ENCODE measurements around the gene FNDC10. TPM values are rescaled to one million over a fixed set of nuclear protein-coding genes. Genes with fewer than 3 reads are reported as not detected.
A peak's percentile ranks its signal among the peaks of the same experiment; 100 is the strongest.

FNDC10 gene
- total RNA-seq, 1 experiment from 2014 or later = 8.4 TPM

DNA sequence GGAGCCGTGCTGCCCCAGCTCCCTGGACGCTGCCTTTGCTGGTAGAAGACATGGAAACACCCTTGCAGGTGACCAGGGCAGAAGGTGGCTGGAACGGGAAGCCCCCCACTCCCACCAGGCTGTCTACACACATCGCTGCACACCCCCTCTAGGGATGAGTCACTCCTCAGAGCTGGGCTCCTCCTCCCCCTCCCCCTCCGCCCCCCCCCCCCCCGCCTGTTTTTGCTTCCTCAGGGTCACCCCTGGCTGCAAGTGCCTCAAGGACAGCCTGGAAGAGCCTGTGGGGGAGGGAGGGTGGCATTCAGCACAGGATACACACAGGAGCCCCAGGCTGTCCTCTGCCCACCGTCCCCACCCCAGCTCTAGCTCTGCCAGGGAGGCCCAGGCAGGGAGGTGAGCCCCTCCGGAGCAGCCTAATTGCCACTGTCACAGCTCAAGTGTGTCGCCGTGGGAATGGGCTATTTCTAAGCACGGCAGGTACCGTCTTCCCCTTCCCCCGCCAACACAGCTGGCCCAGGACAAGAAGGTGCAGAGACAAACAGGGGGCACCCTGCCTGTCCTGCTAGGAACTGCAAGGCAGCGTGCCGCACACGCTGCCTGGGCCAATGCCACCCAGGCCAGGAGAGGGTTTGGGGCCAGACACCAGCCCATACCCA lies 2.5 kb downstream of the FNDC10 start:
- TF ChIP-seq CEBPB (IDR thresholded peaks at IDR 0.05; ENCODE audit: low read depth) (no peak), SIN3A (IDR thresholded peaks at IDR 0.05; ENCODE audit: low read depth) (no peak), ZNF274 (IDR thresholded peaks at IDR 0.05; ENCODE audit: low read depth, low read length) (no peak), ATF3 (IDR thresholded peaks at IDR 0.05) (no peak), FOSL1 (IDR thresholded peaks at IDR 0.05; ENCODE audit: low read depth) (no peak), EGR1 (IDR thresholded peaks at IDR 0.05; ENCODE audit: low read depth) (no peak), POLR2AphosphoS5 (IDR thresholded peaks at IDR 0.05; ENCODE audit: low read depth, low read length) (0 out of 2 replicates have a peak, but pooled peaks have one; percentile 12), CTCF (IDR thresholded peaks at IDR 0.05 in 2 of 3, conservative IDR thresholded peaks at IDR 0.05 in 1 of 3; ENCODE audit: borderline replicate concordance in 1 of 3, insufficient read depth in 1 of 3, low read depth in 2 of 3, low read length in 2 of 3) (peak in 2 of 3 experiments; percentile 47 to 68; a peak in 4 of 6 replicates), ELF1 (IDR thresholded peaks at IDR 0.05; ENCODE audit: borderline replicate concordance, low read depth) (no peak)
- H3K4me1 ChIP-seq (ENCODE audit: control insufficient read depth in 1 of 2, insufficient read depth in 2 of 2, low read length in 2 of 2) = peaks cover 10 to 34% of the 10 kb centered on the region in 2 experiments; a peak in 3 of 4 replicates
- H4K20me1 ChIP-seq (ENCODE audit: insufficient read depth) = no peaks in the 10 kb centered on the region
- H2AFZ ChIP-seq (ENCODE audit: low read depth, low read length, poor library complexity, severe bottlenecking) = no peak overlapping the region
- ChIA-PET POLR2A (no interaction called here), RAD21 (ENCODE audit: low non-redundant PET in 1 of 2, low total read pairs in 2 of 2, uncharacterized antibody in 2 of 2, unreplicated experiment in 2 of 2) (no interaction called here), CTCF (no interaction called here)
- no peaks in the 10 kb centered on the region for H3K79me2 ChIP-seq (ENCODE audit: insufficient read depth, low read length)
- no peaks in the 10 kb centered on the region for H3K9me2 ChIP-seq (ENCODE audit: insufficient read depth)
- intact Hi-C loops (cut with micrococcal nuclease) = no loop called here
- peak overlapping the region; percentile 65 for H3K4me2 ChIP-seq (ENCODE audit: low read length)
- DNase-seq (ENCODE audit: low read depth, low spot score) (no peak), ATAC-seq (peak; percentile 73)
- H3K27ac ChIP-seq (ENCODE audit: low read depth, low read length) = no peak overlapping the region; the same call in 1 of the 2 replicates
- BruUV-seq (replicated peaks) = no TSS peak
- H3K27me3 ChIP-seq (ENCODE audit: insufficient read depth, low read length) = peaks cover 11% of the 10 kb centered on the region; the same call in 1 of the 2 replicates
- peak overlapping the region in 1 of 2 experiments; percentile 16; a peak in 1 of 4 replicates for H3K4me3 ChIP-seq (replicated peaks in 1 of 2; ENCODE audit: low read depth in 1 of 2, low read length in 2 of 2)
- no peaks in the 10 kb centered on the region for H3K9me3 ChIP-seq (ENCODE audit: control insufficient read depth in 1 of 2, insufficient read depth in 1 of 2, low read depth in 1 of 2, low read length in 2 of 2)
- no peaks in the 10 kb centered on the region for H3K36me3 ChIP-seq (ENCODE audit: control insufficient read depth in 1 of 2, insufficient read depth in 2 of 2, low read length in 2 of 2)
- H3K9ac ChIP-seq (ENCODE audit: low read length) = no peak overlapping the region

Measured in HCT116 (cell line).